Measurements from ENCODE around the gene PTCSC3. TPM values are rescaled to one million over a fixed set of nuclear protein-coding genes. Genes with fewer than 3 reads are reported as not detected.

Gene PTCSC3
- total and polyA plus RNA-seq, 2 of the 13 experiments (the other 11 are each of a cell fraction or from before 2014, with no cell fraction given): not detected

- CTCF ChIA-PET (ENCODE audit: low intra/inter-chr PET ratio, low total read pairs): no interaction called here
These were observed 1.6 kb downstream of the PTCSC3 start for GRCh38 chr14:36174767-36175424.

GRCh38 chr14:36173161-36173560 is 3.4 kb downstream of the PTCSC3 start:
- no peaks in the 10 kb centered on the region for H3K79me2 ChIP-seq (ENCODE audit: insufficient read depth, low read length)
- H3K27me3 ChIP-seq (ENCODE audit: control insufficient read depth in 1 of 2, insufficient read depth in 2 of 2, low read length in 2 of 2): peaks cover 0 to 13% of the 10 kb centered on the region in 2 experiments; a peak in 3 of 5 replicates
- no peak for DNase-seq (ENCODE audit: low spot score)
- intact Hi-C loops (cut with micrococcal nuclease; ENCODE audit: unreplicated experiment): no loop called here
- in situ Hi-C loops (cut with HindIII; ENCODE audit: extremely low pct_ligation_motif_present, low pct_unique_long_range_greater_than_20kb): no loop called here
- ChIA-PET POLR2A (no interaction called here), CTCF (ENCODE audit: low intra/inter-chr PET ratio, low total read pairs) (no interaction called here)
- WGBS (ENCODE audit: low lambda C conversion rate): 0% methylated on average over 1 of the region's 1 CpG
- H3K4me2 ChIP-seq (ENCODE audit: low read depth, low read length): no peak overlapping the region
- no peak overlapping the region for H3K9ac ChIP-seq (ENCODE audit: insufficient read depth, low read depth, low read length)
- no peak for ATAC-seq
- H4K20me1 ChIP-seq (ENCODE audit: insufficient read depth, low read length): no peaks in the 10 kb centered on the region
- H3K36me3 ChIP-seq (replicated peaks in 1 of 2; ENCODE audit: control insufficient read depth in 1 of 2, insufficient read depth in 2 of 2, low read length in 2 of 2): no peaks in the 10 kb centered on the region
- no peaks in the 10 kb centered on the region for H3K4me1 ChIP-seq (ENCODE audit: insufficient read depth, low read length)
- no peak overlapping the region for H3K27ac ChIP-seq (ENCODE audit: extremely low read length, insufficient read depth, low read length)
- FAIRE-seq: no peak
- H2AFZ ChIP-seq (ENCODE audit: low read length): no peak overlapping the region
- no peaks in the 10 kb centered on the region for H3K9me3 ChIP-seq (ENCODE audit: low read length)
- BruUV-seq (replicated peaks): no TSS peak
- no peak overlapping the region for H3K4me3 ChIP-seq (replicated peaks in 1 of 3; ENCODE audit: insufficient read depth in 1 of 3, low read depth in 2 of 3, low read length in 3 of 3)
- TF ChIP-seq KLF12 (CRISPR knock-in tag; IDR thresholded peaks at IDR 0.05; ENCODE audit: borderline replicate concordance) (no peak), ZNF543 (CRISPR knock-in tag; IDR thresholded peaks at IDR 0.05) (no peak), KAT2B (IDR thresholded peaks at IDR 0.05; ENCODE audit: borderline replicate concordance, low read depth, low read length) (no peak), ZZZ3 (CRISPR knock-in tag; IDR thresholded peaks at IDR 0.05; ENCODE audit: borderline replicate concordance) (no peak), MLLT10 (CRISPR knock-in tag; IDR thresholded peaks at IDR 0.05) (no peak), HCFC1 (IDR thresholded peaks at IDR 0.05; ENCODE audit: low read depth, low read length) (no peak), SOX5 (CRISPR knock-in tag; IDR thresholded peaks at IDR 0.05; ENCODE audit: borderline replicate concordance) (no peak)
- TF ChIP-seq, protein P1, sequence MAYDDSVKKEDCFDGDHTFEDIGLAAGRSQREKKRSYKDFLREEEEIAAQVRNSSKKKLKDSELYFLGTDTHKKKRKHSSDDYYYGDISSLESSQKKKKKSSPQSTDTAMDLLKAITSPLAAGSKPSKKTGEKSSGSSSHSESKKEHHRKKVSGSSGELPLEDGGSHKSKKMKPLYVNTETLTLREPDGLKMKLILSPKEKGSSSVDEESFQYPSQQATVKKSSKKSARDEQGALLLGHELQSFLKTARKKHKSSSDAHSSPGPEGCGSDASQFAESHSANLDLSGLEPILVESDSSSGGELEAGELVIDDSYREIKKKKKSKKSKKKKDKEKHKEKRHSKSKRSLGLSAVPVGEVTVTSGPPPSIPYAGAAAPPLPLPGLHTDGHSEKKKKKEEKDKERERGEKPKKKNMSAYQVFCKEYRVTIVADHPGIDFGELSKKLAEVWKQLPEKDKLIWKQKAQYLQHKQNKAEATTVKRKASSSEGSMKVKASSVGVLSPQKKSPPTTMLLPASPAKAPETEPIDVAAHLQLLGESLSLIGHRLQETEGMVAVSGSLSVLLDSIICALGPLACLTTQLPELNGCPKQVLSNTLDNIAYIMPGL (CRISPR knock-in tag; IDR thresholded peaks at IDR 0.05; ENCODE audit: borderline replicate concordance in 1 of 2, low read depth in 1 of 2): no peak
- TF ChIP-seq, protein P2, sequence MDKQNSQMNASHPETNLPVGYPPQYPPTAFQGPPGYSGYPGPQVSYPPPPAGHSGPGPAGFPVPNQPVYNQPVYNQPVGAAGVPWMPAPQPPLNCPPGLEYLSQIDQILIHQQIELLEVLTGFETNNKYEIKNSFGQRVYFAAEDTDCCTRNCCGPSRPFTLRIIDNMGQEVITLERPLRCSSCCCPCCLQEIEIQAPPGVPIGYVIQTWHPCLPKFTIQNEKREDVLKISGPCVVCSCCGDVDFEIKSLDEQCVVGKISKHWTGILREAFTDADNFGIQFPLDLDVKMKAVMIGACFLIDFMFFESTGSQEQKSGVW (CRISPR knock-in tag; IDR thresholded peaks at IDR 0.05; ENCODE audit: borderline replicate concordance): no peak

More at GRCh38 chr14:36174767-36175424, 1.6 kb downstream of the PTCSC3 start:
- Histone ChIP-seq H3K27ac (ENCODE audit: extremely low read length, insufficient read depth, low read length) (no peak overlapping the region), H3K36me3 (replicated peaks in 1 of 2; ENCODE audit: control insufficient read depth in 1 of 2, insufficient read depth in 2 of 2, low read length in 2 of 2) (no peaks in the 10 kb centered on the region), H3K9ac (ENCODE audit: insufficient read depth, low read depth, low read length) (no peak overlapping the region), H3K4me1 (ENCODE audit: insufficient read depth, low read length) (no peaks in the 10 kb centered on the region), H3K79me2 (ENCODE audit: insufficient read depth, low read length) (no peaks in the 10 kb centered on the region), H3K9me3 (ENCODE audit: low read length) (no peaks in the 10 kb centered on the region), H3K4me2 (ENCODE audit: low read depth, low read length) (no peak overlapping the region), H4K20me1 (ENCODE audit: insufficient read depth, low read length) (no peaks in the 10 kb centered on the region), H3K27me3 (ENCODE audit: control insufficient read depth in 1 of 2, insufficient read depth in 2 of 2, low read length in 2 of 2) (peaks cover 0 to 10% of the 10 kb centered on the region in 2 experiments; a peak in 3 of 5 replicates), H3K4me3 (replicated peaks in 1 of 3; ENCODE audit: insufficient read depth in 1 of 3, low read depth in 2 of 3, low read length in 3 of 3) (no peak overlapping the region), H2AFZ (ENCODE audit: low read length) (no peak overlapping the region)
- ATAC-seq: no peak
- TF ChIP-seq AGO2 (optimal IDR thresholded peaks at IDR 0.05; ENCODE audit: low read depth, low read length): no peak
- TF ChIP-seq, protein P3, sequence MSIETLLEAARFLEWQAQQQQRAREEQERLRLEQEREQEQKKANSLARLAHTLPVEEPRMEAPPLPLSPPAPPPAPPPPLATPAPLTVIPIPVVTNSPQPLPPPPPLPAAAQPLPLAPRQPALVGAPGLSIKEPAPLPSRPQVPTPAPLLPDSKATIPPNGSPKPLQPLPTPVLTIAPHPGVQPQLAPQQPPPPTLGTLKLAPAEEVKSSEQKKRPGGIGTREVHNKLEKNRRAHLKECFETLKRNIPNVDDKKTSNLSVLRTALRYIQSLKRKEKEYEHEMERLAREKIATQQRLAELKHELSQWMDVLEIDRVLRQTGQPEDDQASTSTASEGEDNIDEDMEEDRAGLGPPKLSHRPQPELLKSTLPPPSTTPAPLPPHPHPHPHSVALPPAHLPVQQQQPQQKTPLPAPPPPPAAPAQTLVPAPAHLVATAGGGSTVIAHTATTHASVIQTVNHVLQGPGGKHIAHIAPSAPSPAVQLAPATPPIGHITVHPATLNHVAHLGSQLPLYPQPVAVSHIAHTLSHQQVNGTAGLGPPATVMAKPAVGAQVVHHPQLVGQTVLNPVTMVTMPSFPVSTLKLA (IDR thresholded peaks at IDR 0.05): no peak
- TF ChIP-seq RFX1 (IDR thresholded peaks at IDR 0.05): peak; percentile 13; the same call in 1 of the 2 replicates
- intact Hi-C loops (cut with micrococcal nuclease; ENCODE audit: unreplicated experiment): no loop called here
- no TSS peak for BruUV-seq (replicated peaks)
- in situ Hi-C loops (cut with HindIII; ENCODE audit: extremely low pct_ligation_motif_present, low pct_unique_long_range_greater_than_20kb): no loop called here
- POLR2A ChIA-PET: no interaction called here
- DNase-seq (ENCODE audit: low spot score): no peak
- FAIRE-seq: no peak
- 2% methylated on average over 5 of the region's 5 CpGs for WGBS (ENCODE audit: low lambda C conversion rate)

Data from HepG2 (cell line).